Lower leg skin (tissue), 3 donors: ENCODE data around the gene CBX3.

Experiments
- POLR2A ChIP-seq, 2 donors: fragments of 450-650 bp; IDR thresholded peaks; one replicate each; pipeline ENCODE4 v1.6.1; 2016 to 2017; ENCODE audit warnings: antibody characterized with exemption in 2 of 2, mild to moderate bottlenecking in 1 of 2, moderate library complexity in 1 of 2
- TF ChIP-seq, protein P1 (sequence below), 3 donors: fragments of 450-650 bp; IDR thresholded peaks; one replicate each; pipeline ENCODE4 v1.5.1; 2016; ENCODE audit warnings: antibody characterized with exemption in 3 of 3, mild to moderate bottlenecking in 3 of 3, moderate library complexity in 2 of 3

DNA sequence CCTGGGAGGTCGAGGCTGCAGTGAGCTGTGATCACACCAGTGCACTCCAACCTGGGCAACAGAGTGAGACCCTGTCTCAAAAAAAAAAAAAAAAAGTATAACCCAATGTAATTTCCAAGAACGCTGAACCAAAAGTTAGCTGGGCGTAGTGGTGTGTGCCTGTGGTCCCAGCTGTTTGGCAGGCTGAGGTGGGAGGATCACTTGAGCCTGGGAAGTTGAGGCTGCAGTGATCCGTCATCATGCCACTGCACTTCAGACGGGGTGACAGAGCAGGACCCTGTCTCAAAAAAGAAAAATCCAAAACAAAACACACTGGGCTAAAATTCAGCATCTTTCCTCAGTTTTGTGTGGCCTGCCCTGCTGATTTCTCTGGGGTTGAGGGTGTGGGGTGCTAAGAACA, 22.1 kb upstream of the CBX3 start:
- TF ChIP-seq, protein P1, sequence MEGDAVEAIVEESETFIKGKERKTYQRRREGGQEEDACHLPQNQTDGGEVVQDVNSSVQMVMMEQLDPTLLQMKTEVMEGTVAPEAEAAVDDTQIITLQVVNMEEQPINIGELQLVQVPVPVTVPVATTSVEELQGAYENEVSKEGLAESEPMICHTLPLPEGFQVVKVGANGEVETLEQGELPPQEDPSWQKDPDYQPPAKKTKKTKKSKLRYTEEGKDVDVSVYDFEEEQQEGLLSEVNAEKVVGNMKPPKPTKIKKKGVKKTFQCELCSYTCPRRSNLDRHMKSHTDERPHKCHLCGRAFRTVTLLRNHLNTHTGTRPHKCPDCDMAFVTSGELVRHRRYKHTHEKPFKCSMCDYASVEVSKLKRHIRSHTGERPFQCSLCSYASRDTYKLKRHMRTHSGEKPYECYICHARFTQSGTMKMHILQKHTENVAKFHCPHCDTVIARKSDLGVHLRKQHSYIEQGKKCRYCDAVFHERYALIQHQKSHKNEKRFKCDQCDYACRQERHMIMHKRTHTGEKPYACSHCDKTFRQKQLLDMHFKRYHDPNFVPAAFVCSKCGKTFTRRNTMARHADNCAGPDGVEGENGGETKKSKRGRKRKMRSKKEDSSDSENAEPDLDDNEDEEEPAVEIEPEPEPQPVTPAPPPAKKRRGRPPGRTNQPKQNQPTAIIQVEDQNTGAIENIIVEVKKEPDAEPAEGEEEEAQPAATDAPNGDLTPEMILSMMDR (IDR thresholded peaks at IDR 0.05): no peak
- TF ChIP-seq POLR2A (IDR thresholded peaks at IDR 0.05): no peak
